Measurements from ENCODE around the gene DLG1.
A peak's percentile ranks its signal among the peaks of the same experiment; 100 is the strongest.

Gene DLG1

DNA sequence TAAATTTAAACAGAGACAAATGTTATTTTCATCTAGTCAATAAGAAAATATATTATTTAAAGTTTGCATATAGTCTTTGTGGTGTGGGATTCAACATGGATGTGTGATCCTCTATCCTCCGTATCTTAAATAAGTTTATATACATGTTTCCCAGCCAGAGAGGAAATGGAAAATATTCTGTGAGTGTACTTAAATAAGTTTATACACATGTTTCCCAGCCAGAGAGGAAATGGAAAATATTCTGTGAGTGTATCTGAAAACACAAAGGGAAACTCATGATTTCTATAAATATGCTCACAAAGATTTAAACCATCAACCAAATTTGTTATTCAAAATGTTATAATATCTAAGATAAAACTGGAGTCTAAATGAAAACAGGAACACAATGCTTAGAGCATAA is 158.8 kb downstream of the DLG1 start:
- in situ Hi-C loops (cut with HindIII; ENCODE audit: low sequenced_read_pairs): loop anchor here (5.0 kb wide), 1 partner anchor 102 kb away; no protein-coding TSS in a partner anchor
- no peak overlapping the region for H3K4me3 ChIP-seq (ENCODE audit: low read depth, low read length)
- DNase-seq (ENCODE audit: low read depth): no peak
- TF ChIP-seq, protein P1, sequence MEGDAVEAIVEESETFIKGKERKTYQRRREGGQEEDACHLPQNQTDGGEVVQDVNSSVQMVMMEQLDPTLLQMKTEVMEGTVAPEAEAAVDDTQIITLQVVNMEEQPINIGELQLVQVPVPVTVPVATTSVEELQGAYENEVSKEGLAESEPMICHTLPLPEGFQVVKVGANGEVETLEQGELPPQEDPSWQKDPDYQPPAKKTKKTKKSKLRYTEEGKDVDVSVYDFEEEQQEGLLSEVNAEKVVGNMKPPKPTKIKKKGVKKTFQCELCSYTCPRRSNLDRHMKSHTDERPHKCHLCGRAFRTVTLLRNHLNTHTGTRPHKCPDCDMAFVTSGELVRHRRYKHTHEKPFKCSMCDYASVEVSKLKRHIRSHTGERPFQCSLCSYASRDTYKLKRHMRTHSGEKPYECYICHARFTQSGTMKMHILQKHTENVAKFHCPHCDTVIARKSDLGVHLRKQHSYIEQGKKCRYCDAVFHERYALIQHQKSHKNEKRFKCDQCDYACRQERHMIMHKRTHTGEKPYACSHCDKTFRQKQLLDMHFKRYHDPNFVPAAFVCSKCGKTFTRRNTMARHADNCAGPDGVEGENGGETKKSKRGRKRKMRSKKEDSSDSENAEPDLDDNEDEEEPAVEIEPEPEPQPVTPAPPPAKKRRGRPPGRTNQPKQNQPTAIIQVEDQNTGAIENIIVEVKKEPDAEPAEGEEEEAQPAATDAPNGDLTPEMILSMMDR (IDR thresholded peaks at IDR 0.05; ENCODE audit: low read depth, low read length, missing control alignments): no peak

DNA sequence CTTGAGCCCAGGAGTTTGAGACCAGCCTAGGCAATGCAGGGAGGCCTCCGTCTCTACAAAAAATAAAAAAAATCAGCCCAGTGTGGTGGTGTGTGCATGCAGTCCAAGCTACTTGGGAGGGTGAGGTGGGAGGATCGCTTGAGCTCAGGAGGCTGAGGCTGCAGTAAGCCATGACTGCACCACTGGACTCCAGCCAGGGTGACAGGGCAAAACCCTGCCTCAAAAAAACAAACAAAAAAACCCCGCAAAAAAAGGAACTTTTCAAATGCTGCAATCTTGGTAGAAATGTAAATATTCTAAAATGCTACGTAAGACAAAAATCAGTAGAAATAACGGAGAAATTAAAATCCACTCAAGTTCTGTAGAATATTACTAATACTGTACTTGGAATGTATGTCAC is 160.7 kb downstream of the DLG1 start:
- in situ Hi-C loops (cut with HindIII; ENCODE audit: low sequenced_read_pairs): loop anchor here (5.0 kb wide), 1 partner anchor 100 kb away; no protein-coding TSS in a partner anchor
- H3K4me3 ChIP-seq (ENCODE audit: low read depth, low read length): no peak overlapping the region
- no peak for DNase-seq (ENCODE audit: low read depth)
- TF ChIP-seq, protein P1 (IDR thresholded peaks at IDR 0.05; ENCODE audit: low read depth, low read length, missing control alignments): no peak

DNA sequence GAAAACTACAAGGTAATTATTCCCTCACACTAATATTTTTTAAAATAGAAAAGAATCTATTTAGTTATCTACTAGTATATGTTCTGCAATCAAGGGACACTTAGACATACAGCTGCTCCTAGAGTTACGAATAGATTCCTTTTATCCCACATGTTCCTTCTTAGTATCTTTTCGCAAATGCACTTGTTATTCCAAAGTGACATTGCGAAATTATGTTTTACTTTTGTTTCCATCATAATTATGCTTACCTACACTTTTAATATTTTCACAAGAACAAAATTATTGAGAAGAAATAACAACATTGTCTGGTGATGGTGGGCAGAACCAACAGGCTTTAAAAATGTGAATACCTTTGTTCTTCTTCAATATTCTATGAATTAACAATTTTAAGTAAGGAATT is 161.7 kb downstream of the DLG1 start:
- in situ Hi-C loops (cut with HindIII; ENCODE audit: low sequenced_read_pairs): loop anchor here (5.0 kb wide), 1 partner anchor 99 kb away; no protein-coding TSS in a partner anchor
- no peak for DNase-seq (ENCODE audit: low read depth)
- TF ChIP-seq, protein P1 (IDR thresholded peaks at IDR 0.05; ENCODE audit: low read depth, low read length, missing control alignments): no peak
- no peak overlapping the region for H3K4me3 ChIP-seq (ENCODE audit: low read depth, low read length)

DNA sequence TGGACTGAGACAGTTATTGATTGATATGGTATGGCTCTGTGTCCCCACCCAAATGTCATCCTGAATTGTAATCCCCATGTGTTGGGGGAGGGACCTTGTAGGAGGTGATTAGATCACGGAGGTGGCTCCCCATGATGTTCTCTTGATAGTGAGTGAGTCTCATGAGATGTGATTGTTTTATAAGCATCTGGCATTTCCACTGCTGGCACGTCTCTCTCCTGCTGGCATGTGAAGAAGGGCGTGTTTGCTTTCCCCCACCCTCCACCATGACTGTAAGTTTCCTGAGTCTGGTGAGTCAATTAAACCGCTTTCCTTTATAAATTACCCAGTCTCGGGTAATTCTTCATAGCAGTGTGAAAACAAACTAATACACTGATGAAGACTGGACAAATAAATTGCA is 163.2 kb downstream of the DLG1 start:
- TF ChIP-seq, protein P1 (IDR thresholded peaks at IDR 0.05; ENCODE audit: low read depth, low read length, missing control alignments): no peak
- in situ Hi-C loops (cut with HindIII; ENCODE audit: low sequenced_read_pairs): loop anchor here (5.0 kb wide), 1 partner anchor 98 kb away; no protein-coding TSS in a partner anchor
- no peak overlapping the region for H3K4me3 ChIP-seq (ENCODE audit: low read depth, low read length)
- DNase-seq (ENCODE audit: low read depth): no peak

DNA sequence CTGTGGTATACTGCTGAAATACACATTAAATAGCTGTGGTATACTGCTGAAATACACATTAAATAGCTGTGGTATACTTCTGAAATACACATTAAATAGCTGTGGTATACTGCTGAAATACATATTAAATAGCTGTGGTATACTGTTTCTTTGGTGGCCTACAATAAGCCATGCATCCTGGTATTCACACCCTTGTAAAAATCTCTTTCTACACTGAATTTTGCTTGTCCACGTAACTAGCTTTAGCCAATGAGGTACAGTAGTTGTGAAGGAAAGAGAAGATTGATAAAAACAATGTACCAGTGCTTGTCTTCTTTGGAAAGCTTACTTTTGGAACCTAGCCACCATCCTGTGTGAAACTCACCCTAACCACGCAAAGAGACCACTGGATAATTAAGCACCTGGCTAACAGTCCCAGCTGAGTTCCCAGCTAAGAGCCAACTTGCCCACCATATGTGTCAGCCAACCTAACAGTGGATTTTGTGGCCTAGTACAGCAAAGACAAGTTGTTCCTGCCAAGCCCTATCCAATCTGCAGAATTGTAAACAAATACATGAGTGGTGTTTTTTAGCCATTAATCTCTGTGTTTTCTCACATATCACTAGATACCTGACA is 165.4 kb downstream of the DLG1 start:
- in situ Hi-C loops (cut with HindIII; ENCODE audit: low sequenced_read_pairs): no loop called here
- peak; percentile 39 for DNase-seq (ENCODE audit: low read depth)

DNA sequence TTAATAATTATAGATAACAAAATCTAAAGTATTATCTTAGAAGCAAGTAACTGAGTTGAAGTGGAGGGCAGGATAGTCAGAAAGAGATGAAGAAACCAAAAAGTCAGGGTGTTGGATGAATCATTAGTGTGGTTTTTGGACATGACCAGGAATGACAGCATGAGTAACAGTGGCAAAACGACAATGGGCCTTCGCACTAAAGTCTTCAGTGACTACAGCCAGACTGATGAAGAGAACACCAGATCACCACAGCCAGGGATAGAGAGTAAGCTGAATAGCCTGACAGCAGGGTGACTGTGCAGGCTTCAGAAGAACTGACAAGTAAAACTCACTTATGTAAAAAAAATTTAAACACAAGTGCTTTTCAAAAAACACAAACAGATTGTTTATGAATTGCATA is 172.8 kb downstream of the DLG1 start:
- no peak overlapping the region for H3K4me3 ChIP-seq (ENCODE audit: low read depth, low read length)
- DNase-seq (ENCODE audit: low read depth): no peak
- TF ChIP-seq, protein P1 (IDR thresholded peaks at IDR 0.05; ENCODE audit: low read depth, low read length, missing control alignments): no peak
- in situ Hi-C loops (cut with HindIII; ENCODE audit: low sequenced_read_pairs): no loop called here

More for the DNA sequence above, 165.4 kb downstream of the DLG1 start:
- H3K4me3 ChIP-seq (ENCODE audit: low read depth, low read length): no peak overlapping the region
- TF ChIP-seq, protein P1 (IDR thresholded peaks at IDR 0.05; ENCODE audit: low read depth, low read length, missing control alignments): no peak
